HG02885 (cell line): ENCODE data around the gene FSD2.
"Not testable (repeated sequence)": the region's sequence is repeated elsewhere in the genome, so short reads cannot be mapped to it uniquely, and the experiment has no call there.

Experiments
- ATAC-seq: cut with Tn5 transposase; IDR thresholded peaks from one replicate; pipeline ENCODE4 v1.9.1; 2021; ENCODE audit warnings: mild to moderate bottlenecking; ENCODE audit not compliant: unreplicated experiment, poor library complexity

Gene FSD2

GRCh38 chr15:82798531-82799166, 7.2 kb downstream of the FSD2 start:
- no peak for ATAC-seq

DNA sequence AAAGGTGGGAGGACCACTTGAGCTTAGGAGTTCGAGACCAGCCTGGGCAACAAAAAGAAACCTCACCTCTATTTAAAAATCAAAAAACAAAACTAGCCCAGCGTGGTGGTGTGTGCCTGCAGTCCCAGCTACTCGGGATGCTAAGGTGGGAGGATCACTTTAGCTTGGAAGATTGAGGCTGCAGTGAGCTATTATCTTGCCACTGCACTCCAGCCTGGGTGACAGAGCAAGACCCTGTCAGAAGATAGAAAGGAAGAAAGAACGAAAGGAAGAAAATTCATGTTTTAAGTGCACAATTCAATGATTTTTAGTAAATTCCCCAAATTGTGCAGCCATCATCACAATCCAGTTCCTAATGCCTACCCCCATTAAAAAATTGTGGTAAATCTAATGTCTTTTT, 7.8 kb downstream of the FSD2 start:
- no peak for ATAC-seq

DNA sequence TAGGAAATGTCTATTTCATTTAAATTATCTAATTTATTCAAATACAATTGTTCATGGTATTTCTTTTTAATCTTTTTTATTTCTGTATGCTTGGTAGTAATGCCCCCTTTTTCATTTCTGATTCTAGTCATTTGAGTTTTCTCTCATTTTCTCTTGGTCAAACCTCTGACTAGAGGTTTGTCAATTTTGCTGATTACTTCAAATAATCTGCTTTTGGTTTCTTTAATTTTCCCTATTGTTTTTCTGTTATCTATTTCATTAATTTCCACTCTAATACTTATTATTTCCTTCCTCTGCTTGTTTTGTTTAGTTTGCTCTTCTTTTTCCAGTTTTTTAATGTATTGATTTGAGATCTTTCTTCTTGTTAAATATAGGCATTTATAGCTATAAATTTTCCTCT, 12.1 kb downstream of the FSD2 start:
- ATAC-seq, result no peak

GRCh38 chr15:82792068-82792467, 13.8 kb downstream of the FSD2 start:
- no peak for ATAC-seq

DNA sequence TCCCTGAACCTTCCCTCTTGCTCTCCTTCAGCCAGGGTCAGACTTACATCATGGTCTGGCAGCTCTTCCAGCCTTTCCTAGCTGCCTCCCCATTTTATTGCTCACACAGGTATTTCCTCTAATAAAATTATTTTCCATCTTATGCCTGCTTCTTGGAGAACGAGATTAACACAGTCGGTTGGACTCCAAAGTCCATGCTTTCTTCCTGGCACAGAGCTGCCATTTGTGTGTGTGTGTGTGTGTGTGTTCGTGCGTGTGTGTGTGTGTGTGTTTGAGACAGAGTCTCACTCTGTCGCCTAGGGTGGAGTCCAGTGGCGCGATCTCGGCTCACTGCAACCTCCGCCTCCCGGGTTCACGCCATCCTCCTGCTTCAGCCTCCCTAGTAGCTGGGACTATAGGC, 15.5 kb downstream of the FSD2 start:
- no peak for ATAC-seq

- ATAC-seq, result no peak
Measured at GRCh38 chr15:82789491-82789890, 16.4 kb downstream of the FSD2 start.

GRCh38 chr15:82788496-82788895, 17.4 kb downstream of the FSD2 start:
- ATAC-seq, result no peak

GRCh38 chr15:82781349-82781748, 24.5 kb downstream of the FSD2 start:
- ATAC-seq, result no peak

DNA sequence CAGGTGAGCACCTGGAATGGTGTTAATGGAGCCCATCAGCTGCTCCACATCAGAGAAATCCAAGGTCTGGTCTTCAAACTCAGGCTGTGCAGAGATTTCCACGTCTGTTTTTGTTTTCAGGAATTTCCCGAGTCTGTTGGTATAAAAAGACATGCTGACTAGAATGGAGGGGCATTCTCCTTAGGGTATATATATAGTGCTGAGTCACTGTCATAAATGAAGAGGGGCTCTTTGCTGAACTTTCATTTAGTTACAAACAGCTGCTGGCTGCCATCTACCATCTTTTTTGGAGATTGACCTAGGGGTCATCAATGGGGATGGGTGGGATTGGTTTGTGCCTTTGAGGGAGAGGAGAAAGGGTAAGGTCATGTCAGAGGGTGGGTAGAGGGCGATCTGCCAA, 27.1 kb downstream of the FSD2 start:
- ATAC-seq, result no peak

GRCh38 chr15:82774496-82774895, 31.4 kb downstream of the FSD2 start:
- ATAC-seq, result no peak

GRCh38 chr15:82771789-82772607, 33.9 kb downstream of the FSD2 start:
- no peak for ATAC-seq

GRCh38 chr15:82768414-82769054, 37.3 kb downstream of the FSD2 start:
- no peak for ATAC-seq

GRCh38 chr15:82767163-82767829, 38.6 kb downstream of the FSD2 start:
- no peak for ATAC-seq

DNA sequence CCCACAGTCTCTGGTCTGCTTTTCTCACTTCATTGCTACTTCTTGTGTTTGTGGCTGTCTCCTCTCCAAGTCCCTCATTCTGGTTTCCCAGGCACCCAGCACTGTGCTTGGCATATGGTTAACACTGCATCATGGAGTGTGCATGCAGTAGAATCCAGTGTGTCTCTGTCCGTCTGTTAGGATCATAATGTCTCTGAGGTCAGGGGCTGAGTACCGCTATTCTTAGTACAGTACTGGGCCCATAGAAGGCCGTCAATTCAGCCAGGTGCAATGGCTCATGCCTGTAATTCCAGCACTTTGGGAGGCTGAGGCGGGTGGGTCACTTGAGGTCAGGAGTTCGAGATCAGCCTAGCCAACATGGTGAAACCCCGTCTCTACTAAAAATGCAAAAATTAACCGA, 39.7 kb downstream of the FSD2 start:
- not testable (repeated sequence) for ATAC-seq

GRCh38 chr15:82764740-82765139, 41.1 kb downstream of the FSD2 start:
- no peak for ATAC-seq

DNA sequence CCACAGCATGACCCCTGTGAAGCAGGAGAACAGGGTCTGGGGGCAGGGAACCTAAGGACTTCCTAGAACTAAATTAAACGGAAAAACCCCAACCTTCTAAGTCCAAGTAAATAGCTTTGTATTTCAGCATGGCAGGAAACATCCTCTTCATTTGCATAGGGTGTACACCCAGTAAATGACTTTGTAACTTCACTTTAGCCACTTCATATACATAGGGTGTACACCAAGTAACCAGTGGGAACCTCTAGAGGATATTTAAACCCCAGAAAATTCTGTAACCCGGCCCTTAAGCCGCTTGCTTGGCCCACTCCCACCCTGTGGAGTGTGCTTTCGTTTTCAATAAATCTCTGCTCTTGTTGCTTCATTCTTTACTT, 41.8 kb downstream of the FSD2 start:
- ATAC-seq, result no peak

GRCh38 chr15:82763361-82764116, 42.3 kb downstream of the FSD2 start:
- ATAC-seq, result no peak

- ATAC-seq, result no peak
Measured at GRCh38 chr15:82751308-82751707, 54.6 kb downstream of the FSD2 start.

DNA sequence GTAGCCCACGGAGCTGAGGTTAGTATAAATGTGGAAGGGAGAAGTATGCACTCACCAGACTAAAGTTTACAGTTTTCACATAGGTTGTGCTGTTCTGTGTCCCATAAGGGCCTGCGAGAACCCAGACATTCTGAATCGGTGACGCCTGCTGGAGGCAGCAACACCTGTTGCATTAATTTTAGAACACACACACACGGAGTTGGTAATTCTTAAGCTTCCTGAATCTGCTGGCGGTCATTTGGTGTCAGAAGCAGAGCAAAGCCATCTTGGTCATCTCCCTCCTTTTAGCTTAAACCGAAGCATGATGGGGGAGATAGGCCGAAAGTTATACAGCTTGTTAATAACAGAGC, 55.1 kb downstream of the FSD2 start:
- peak; percentile 31 for ATAC-seq
